Activated CD8-positive, alpha-beta memory T cell treated with anti-CD3 and anti-CD28 coated beads for 4 hours (primary cell): ENCODE measurements around the gene KREMEN2.

Source experiments
- DNase-seq, 2 donors: peaks; one replicate each; pipeline ENCODE4 v3.0.0-alpha.2; 2020; ENCODE audit warnings: low read depth in 2 of 2

The KREMEN2 gene

DNA sequence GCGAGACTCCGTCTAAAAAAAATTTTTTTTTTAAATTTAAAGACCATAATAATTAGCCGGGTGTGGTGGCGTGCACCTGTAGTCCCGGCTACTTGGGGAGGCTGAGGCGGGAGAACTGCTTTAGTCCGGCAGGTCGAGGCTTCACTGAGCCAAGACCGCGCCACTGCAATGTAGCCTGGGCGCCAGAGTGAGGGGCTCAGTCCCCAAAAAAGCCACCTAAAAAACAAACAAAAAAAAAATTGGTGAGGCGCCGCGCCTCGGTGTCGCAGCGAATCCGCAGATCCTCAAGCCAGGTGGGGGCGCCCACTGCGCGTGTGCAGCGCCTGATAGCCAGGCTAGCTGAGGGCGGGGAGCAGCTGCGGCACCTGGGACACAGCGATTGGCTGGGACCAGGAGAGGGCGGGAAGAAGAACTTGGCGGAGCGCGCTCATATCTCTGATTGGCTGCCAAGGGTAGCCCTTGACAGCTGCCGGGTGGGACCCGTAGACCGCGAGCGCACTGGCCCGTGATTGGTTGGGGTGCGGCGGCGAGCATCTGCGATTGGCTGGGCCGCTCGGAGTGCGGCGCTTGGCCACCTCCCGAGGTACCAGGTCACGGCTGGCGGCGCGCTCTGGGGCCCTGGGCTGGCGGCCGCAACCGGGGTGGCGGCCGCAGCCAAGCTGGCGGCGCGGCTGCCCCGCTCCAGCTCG, 39.7 kb downstream of the KREMEN2 start:
- peak; percentile 88 to 95 for DNase-seq

DNA sequence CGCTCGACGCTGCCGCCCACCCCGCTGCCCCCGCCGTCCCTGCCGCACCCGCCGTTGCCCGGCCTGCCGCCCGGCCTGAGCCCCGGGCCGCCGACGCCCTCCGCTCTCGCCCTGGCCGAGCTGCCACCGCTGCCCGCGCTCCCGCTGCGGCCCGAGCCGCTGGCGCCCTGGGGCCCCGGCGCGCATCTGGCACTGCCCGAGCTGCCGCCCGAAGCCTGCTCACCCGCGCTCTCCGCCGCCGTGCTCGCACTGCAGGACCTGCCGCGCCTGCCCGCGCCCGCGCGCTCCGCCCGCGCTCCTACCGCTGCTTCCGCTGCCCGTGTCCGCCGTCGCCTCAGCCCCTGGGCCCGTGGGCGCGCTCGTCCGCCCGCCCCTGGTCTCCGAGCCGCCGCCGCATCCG, 40.2 kb downstream of the KREMEN2 start:
- no peak for DNase-seq

DNA sequence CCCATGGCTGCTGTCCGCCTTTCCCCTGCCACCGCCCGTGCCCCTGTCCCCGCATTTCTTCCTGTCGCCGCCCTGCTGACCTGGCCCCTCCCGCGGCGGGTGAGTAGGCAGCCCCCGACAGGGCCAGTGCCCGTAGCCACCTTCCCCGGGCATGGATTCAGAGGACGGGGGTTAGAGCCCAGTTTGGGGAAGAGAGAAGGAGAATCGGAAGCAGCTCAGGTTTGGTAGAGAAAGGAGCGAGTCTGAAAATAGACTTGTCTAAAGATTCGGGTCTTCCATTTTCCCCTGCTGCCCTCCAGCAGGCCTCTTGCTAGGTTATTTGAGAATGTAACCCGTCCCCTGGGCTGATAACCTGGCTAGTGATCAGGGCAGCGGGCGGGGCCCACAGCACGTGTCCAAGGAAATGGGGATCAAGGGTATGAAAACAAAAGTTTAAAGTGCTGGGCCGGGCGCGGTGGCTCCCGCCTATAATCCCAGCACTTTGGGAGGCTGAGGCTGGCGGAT, 40.8 kb downstream of the KREMEN2 start:
- DNase-seq, result no peak

DNA sequence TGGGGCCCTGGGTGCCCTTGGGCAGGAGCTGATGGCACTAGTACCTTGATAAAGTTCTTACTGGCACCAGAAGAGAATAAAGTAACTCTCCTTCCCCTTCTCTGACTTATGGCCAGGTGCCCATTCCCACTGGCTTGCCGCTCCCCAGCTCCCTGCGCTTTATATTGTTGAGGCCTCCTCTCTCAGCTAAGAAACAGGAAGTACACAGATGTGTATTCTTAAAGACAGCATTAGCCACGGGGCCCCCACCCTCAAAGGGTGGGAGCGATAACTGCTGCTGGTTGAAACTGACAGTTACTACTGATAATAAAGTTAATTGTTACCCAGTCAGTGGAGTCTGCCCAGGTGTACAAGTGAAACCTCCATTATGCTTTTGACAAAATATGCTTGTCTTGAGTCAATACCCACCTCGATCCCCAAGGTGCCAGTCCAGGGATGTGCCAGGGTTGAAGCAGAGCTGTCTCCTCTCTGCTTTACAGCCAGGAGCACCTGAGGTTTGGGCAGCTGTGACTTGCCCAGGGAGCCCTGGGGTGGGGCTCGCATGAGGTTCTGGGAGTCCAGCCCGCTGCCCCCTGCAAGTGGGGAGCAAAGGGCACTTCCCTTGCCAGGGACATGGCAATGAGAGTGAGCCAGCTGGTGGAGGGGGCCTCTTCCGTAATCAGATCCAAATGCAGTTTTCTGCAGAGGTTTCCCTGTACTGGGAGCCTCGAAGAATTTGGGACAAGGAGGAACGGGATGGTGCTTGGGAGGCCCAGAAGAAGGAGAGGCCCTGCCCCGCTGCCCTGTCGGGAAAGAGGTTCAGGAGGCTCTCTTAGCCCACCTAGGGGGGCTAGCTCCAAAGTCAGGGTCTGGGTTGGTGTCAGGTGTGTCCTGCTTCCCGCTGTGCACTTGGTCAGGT, 43.2 kb downstream of the KREMEN2 start:
- no peak for DNase-seq

DNA sequence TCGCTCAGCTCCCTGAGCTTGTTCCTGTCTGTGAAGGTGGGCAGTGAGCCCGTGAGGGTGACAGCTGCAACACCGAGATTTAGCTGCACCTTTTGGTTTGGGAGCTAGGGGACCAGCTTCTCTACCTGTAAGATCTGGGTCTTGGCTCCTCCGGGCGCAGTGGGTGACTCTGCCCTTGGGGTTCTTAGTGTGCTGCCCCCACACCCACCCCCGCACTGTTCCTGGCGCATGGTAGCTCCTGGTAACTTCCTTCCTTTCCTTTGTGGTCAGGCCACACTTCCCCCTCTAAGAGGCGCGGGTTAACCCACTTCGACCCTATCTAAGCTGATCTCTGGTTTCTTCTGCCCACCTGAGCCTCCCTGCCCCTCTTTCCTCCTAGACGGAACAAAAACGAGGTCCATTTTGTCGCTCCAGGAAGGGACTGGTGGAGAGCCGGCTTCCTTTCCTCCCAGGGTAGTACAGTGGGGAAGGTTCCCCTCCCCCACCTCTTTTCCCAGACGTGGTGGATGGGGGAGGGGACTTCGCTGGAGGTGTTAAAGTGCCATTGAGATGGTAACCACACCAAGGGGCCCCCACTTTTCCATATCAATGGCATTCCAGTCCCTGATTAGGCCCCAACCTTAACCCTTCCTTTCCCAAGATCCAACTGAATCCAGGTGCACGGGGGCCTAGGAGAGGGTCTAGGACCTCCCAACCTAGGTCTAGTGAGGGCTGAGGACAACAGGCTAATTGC, 44.0 kb downstream of the KREMEN2 start:
- DNase-seq, result no peak

DNA sequence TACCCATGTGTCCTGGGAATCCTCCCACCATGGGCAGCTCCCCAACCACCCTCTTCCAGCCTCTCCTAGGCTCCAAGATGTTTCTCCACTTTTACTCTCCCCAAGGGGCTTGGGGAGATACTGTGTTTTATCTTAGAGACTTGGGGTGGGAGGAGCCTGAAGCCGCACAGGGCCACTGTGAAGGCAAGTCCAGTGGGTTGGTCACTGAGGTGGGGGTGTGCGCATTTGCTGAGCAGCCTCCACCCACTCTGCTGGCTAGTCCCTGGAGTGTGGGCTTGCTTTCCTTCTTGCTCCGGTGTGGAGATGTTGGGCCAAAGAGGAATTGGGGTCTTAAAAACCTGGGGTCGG, 44.6 kb downstream of the KREMEN2 start:
- DNase-seq, result no peak

DNA sequence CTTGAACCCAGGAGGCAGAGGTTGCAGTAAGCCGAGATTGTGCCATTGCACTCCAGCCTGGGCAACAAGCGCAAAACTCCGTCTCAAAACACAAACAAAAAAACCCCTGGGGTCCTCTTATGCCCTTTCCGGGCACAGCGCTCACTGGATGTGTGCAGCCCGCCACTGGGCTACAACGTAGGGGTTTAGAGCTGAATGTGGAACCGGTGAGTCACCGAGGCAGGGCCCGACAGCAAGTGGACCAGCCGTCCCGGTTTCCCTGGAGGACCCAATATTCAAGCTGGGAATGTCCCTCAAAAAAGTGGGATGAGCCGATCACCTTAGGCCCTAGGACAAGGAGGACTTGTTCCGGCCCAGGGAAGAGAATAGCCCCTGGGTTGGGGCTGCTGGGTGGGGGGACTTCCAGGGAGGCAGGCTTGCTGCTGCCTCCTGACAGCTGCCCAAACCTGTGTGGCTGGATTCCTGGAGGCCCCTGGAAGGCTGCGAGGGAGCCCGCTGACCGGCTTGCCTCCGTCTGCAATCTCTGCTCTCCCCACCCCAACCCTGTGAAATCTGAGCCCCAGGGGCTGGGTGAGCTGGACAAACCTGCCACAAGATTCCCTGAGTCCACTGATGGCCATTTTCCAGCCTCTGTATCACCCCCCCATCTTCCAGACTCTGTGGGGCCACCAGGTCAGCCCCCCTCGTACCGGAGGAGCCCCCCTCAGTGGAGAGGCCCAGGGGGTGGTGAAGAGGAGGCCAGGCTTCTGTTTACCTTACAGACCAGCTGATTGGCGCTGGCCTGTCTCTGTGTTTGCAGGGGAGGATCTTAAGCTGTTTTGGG, 45.7 kb downstream of the KREMEN2 start:
- no peak for DNase-seq

DNA sequence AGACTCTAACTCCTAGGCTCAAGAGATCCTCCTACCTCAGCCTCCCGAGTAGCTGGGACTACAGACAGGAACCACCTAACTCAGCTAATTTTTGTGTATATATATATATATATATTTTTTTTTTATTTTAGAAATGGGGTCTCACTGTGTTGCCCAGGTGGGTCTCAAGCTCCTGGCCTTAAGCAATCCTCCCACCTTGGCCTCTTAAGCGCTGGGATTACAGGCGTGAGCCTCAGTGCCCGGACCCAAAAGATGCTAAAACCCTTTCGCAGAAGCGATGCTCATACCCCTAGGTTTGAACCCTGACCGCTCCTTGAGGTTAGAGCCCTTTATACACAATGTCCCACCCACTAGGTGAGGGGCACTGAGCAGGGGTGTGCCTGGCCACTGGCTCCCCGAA, 46.4 kb downstream of the KREMEN2 start:
- no peak for DNase-seq

DNA sequence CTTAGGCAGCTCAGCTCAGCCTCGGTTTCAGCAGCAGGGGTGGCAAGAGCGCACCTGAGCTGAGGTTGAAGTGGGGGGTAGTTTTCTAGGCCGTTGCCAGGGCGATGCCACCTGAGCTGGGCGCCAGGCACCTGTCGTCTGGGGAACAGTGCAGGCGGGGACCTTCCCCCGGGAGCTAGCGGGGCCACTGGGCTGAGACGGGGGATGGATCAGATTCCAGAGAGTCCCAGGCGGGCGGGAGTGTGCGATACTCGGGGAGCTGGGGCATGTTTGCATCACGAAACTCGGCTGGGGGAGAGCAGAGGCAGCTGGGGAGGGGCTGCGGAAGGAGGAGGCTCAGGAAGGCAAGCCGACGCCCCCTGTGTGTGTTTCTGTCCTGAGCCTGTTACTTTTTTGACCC, 48.2 kb downstream of the KREMEN2 start:
- no peak for DNase-seq

DNA sequence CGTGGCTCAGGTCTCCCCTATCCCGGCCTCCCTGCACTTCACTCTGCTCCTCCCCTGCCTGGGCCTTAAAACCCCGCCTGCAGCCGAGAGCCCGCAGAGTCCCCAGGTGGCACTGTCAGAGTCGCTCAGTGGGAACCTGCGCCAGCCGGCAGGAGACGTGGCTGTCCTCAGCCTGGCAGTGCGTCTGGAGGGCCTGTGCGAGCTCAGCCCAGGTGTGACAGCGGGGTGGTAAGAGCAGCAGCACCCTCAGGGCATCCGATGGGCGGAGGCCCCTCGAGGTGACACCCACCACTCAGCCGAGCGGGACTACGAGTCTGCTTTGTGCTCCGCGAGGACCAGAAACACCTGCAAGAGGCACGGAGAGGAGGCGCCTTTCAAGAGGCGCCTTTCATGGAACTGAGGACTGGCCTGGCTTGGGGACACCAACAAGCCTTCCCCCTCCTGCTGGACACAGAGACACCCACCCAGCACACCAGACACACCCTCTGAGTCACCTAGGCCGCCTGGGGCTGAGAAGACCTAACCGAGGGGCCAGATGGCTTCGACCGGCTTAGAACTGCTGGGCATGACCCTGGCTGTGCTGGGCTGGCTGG, 48.8 kb downstream of the KREMEN2 start, which contains the start of gene CLDN9:
Gene CLDN9 (plus strand): TSS at position 96 of the 593 bp plus-strand sequence. CDS start 440 bp downstream, at position 536.
- DNase-seq, result no peak

DNA sequence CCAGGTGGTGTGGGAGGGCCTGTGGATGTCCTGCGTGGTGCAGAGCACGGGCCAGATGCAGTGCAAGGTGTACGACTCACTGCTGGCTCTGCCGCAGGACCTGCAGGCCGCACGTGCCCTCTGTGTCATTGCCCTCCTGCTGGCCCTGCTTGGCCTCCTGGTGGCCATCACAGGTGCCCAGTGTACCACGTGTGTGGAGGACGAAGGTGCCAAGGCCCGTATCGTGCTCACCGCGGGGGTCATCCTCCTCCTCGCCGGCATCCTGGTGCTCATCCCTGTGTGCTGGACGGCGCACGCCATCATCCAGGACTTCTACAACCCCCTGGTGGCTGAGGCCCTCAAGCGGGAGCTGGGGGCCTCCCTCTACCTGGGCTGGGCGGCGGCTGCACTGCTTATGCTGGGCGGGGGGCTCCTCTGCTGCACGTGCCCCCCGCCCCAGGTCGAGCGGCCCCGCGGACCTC, 49.4 kb downstream of the KREMEN2 start:
- no peak for DNase-seq

DNA sequence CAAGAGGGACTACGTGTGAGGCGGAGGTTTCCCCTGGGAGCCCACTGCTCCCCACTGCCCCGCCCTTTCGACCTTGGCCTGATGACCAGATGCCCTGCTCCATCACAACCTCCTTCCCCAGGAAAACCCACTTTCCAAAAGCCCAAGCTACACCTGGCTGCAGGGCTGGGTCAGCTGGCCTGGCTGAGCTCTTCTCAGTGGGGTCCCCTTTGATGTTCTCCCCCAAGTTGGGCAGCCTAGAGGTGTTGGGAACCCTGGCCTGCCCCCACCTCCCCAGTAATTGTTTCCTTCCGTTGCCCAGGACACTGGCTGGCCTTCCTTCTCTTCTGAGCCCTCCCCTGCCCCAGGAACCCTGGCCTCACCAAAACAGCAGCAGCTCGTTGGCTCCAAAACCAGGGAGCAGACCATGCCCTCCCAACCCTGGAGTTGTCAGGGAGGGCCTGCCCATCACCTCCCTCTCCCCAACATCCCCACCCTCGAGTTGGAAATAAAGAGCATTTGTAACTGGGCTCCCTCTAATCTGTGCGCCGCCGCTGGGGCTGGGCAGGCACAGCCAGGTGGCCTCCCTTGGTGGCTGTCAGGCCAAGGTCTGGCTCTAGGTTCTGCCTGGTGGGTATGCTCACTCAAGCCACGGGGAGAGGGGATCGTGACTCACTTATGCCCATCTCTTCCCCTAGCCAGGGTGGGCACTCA, 50.1 kb downstream of the KREMEN2 start:
- DNase-seq, result no peak

DNA sequence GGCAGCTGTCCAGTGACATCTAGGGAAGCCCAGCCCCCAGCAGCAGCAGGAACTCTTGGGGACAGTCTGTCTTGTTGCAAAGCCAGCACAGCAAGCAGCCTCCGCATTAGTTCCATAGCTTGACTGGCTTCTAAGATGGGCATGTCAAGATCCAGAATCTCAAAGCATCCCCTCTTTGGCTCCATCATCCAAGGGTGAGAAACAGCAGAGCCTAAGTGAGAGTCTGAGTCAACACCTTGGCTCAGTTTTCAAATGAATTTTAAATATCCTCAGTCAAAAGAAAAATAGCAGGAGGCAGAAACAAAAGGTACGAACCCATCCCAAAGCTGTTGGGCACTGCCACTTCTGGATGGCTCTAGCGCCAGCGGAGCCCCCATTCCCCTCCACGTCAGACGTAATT, 50.9 kb downstream of the KREMEN2 start:
- no peak for DNase-seq

DNA sequence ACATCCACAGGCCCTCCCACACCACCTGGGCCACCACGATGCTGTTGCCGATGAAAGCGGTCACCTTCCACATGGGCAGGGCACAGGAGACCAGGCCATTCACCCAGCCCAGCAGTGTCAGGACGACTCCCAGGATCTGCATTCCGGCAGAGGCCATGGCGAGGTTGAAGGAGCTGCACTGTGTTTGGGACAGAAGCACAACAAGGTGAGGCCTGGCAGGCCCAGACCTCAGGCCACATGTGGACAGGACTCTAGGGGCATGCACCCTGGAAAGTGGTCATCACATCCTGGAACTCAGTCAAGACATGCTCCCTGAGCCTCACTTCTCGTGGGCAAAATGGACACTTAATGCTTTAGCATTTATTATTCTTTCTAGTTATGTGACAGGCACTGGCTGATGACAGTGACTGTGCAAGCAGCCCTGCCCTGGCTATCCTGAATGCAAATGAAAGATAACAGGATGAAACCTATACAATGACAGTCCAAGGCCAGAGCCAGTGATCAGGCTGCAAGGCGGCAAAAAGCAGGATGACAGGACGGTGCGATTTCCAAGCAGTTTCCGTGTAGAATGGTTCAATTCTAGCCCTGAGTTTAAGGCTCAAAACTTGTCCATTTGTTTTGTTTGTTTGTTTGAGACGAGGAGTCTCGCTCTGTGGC, 51.9 kb downstream of the KREMEN2 start:
- no peak for DNase-seq

DNA sequence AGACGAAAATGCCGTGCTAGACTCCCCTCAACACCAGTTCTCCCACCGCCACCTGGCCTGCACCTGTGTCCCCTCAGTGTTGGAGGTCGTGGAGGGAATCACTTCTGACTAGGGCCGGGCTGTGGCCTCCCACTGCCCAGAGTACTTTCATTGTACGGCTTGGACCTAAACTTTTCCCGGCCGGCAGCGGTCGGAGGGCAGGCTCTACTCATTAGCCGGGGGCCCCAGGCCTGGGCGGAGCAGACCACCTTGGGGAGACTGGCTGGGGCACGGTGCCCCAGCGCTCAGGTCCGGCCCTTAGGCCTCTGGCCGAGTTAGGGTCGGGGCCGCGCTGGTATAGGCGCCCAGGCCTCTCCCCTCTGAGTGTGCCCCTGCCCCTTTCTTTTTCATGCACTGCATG, 53.3 kb downstream of the KREMEN2 start:
- DNase-seq, result no peak
